Measurements from ENCODE around the gene PARVB.

The PARVB gene

GRCh38 chr22:44219101-44219870 is 195.2 kb downstream of the PARVB start:
- no peak for DNase-seq (ENCODE audit: low read depth)

- DNase-seq (ENCODE audit: low read depth) = no peak
These were observed 196.9 kb downstream of the PARVB start for GRCh38 chr22:44220727-44221680.

- no peak for DNase-seq (ENCODE audit: low read depth)
These were observed 197.8 kb downstream of the PARVB start for GRCh38 chr22:44221710-44222475.

All from activated T-helper 9 cell treated with anti-CD3 and anti-CD28 coated beads, Interleukin-2, amount 50 U/mL, for 16 hours (primary cell).